ENCODE data around the gene TKFC.
A peak's percentile ranks its signal among the peaks of the same experiment; 100 is the strongest.

Gene TKFC

GRCh38 chr11:61293867-61294716, 38.9 kb upstream of the TKFC start:
- DNase-seq (ENCODE audit: low spot score), result peak; percentile 73
- TF ChIP-seq, protein P1, sequence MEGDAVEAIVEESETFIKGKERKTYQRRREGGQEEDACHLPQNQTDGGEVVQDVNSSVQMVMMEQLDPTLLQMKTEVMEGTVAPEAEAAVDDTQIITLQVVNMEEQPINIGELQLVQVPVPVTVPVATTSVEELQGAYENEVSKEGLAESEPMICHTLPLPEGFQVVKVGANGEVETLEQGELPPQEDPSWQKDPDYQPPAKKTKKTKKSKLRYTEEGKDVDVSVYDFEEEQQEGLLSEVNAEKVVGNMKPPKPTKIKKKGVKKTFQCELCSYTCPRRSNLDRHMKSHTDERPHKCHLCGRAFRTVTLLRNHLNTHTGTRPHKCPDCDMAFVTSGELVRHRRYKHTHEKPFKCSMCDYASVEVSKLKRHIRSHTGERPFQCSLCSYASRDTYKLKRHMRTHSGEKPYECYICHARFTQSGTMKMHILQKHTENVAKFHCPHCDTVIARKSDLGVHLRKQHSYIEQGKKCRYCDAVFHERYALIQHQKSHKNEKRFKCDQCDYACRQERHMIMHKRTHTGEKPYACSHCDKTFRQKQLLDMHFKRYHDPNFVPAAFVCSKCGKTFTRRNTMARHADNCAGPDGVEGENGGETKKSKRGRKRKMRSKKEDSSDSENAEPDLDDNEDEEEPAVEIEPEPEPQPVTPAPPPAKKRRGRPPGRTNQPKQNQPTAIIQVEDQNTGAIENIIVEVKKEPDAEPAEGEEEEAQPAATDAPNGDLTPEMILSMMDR (IDR thresholded peaks at IDR 0.05; ENCODE audit: extremely low read depth, insufficient read depth, missing control alignments), result peak; percentile 2
- in situ Hi-C loops (cut with MboI; ENCODE audit: low pct_unique_long_range_greater_than_20kb, low sequenced_read_pairs, unreplicated experiment), result no loop called here

GRCh38 chr11:61294717-61295595, 38.1 kb upstream of the TKFC start, which contains the start of gene VWCE:
Gene VWCE, minus strand, starts transcription at chr11:61295316. Its CDS starts 279 bp downstream, at chr11:61295037.
- in situ Hi-C loops (cut with MboI; ENCODE audit: low pct_unique_long_range_greater_than_20kb, low sequenced_read_pairs, unreplicated experiment), result no loop called here
- peak; percentile 96 for DNase-seq (ENCODE audit: low spot score)
- TF ChIP-seq, protein P1 (IDR thresholded peaks at IDR 0.05; ENCODE audit: extremely low read depth, insufficient read depth, missing control alignments), result peak; percentile 55

DNA sequence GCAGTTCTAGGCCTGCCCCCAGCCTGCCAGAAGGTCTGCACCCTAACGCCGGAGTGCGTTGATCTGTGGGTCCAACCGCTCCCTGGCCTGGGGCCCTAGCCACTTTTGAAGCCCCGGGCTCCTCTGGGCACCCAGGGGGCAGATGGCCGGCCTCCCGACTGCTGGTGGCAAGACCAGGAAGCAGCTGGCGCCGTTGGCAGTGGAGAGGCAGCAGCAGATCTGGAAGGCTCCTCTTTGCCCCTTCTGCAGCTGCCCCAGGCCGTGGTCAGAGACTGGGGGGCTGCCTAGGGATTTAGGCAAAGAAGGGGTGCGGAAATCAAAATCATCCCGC, 37.5 kb upstream of the TKFC start:
- no peak for DNase-seq (ENCODE audit: low spot score)
- TF ChIP-seq, protein P1 (IDR thresholded peaks at IDR 0.05; ENCODE audit: extremely low read depth, insufficient read depth, missing control alignments), result no peak
- in situ Hi-C loops (cut with MboI; ENCODE audit: low pct_unique_long_range_greater_than_20kb, low sequenced_read_pairs, unreplicated experiment), result no loop called here

GRCh38 chr11:61297341-61297740, 35.7 kb upstream of the TKFC start:
- no peak for DNase-seq (ENCODE audit: low spot score)
- in situ Hi-C loops (cut with MboI; ENCODE audit: low pct_unique_long_range_greater_than_20kb, low sequenced_read_pairs, unreplicated experiment), result no loop called here
- TF ChIP-seq, protein P1 (IDR thresholded peaks at IDR 0.05; ENCODE audit: extremely low read depth, insufficient read depth, missing control alignments), result no peak

- in situ Hi-C loops (cut with MboI; ENCODE audit: low pct_unique_long_range_greater_than_20kb, low sequenced_read_pairs, unreplicated experiment), result no loop called here
- TF ChIP-seq, protein P1 (IDR thresholded peaks at IDR 0.05; ENCODE audit: extremely low read depth, insufficient read depth, missing control alignments), result no peak
- DNase-seq (ENCODE audit: low spot score), result no peak
These were observed 35.3 kb upstream of the TKFC start for GRCh38 chr11:61297746-61298145.

GRCh38 chr11:61298663-61299244, 34.3 kb upstream of the TKFC start:
- in situ Hi-C loops (cut with MboI; ENCODE audit: low pct_unique_long_range_greater_than_20kb, low sequenced_read_pairs, unreplicated experiment), result no loop called here
- TF ChIP-seq, protein P1 (IDR thresholded peaks at IDR 0.05; ENCODE audit: extremely low read depth, insufficient read depth, missing control alignments), result no peak
- DNase-seq (ENCODE audit: low spot score), result no peak
